DMS53 treated with DMSO at 0.1 percent for 48 hours (cell line): ENCODE data around the gene FCHSD2.
"Not testable (repeated sequence)": the region's sequence is repeated elsewhere in the genome, so short reads cannot be mapped to it uniquely, and the experiment has no call there.

Source experiments
- DNase-seq: peaks from one replicate; lab custom pipeline; 2025; ENCODE audit not compliant: unreplicated experiment; lab: John Stamatoyannopoulos, UW

The FCHSD2 gene

GRCh38 chr11:72811686-72812085 is 330.4 kb downstream of the FCHSD2 start:
- DNase-seq = not testable (repeated sequence)

GRCh38 chr11:72808331-72808798 is 333.8 kb downstream of the FCHSD2 start:
- DNase-seq = no peak

GRCh38 chr11:72807792-72808191 is 334.3 kb downstream of the FCHSD2 start:
- DNase-seq = no peak

GRCh38 chr11:72807021-72807693 is 335.0 kb downstream of the FCHSD2 start:
- peak; percentile 40 for DNase-seq

GRCh38 chr11:72806378-72806777 is 335.7 kb downstream of the FCHSD2 start:
- not testable (repeated sequence) for DNase-seq

- no peak for DNase-seq
These were observed 336.9 kb downstream of the FCHSD2 start for GRCh38 chr11:72805216-72805615.

- no peak for DNase-seq
These were observed 339.3 kb downstream of the FCHSD2 start for GRCh38 chr11:72802822-72803221.

- no peak for DNase-seq
These were observed 342.7 kb downstream of the FCHSD2 start for GRCh38 chr11:72799441-72799840.

- no peak for DNase-seq
These were observed 343.8 kb downstream of the FCHSD2 start for GRCh38 chr11:72798361-72798760.

- DNase-seq = peak; percentile 98
These were observed 348.4 kb downstream of the FCHSD2 start, which contains the start of gene STARD10 for GRCh38 chr11:72793425-72794367. Gene STARD10 (minus strand): TSS chr11:72794047. CDS start chr11:72781181, 12,866 bp downstream.

- no peak for DNase-seq
These were observed 349.1 kb downstream of the FCHSD2 start for GRCh38 chr11:72793076-72793424.

GRCh38 chr11:72792437-72793021 is 349.6 kb downstream of the FCHSD2 start:
- DNase-seq = no peak

- not testable (repeated sequence) for DNase-seq
These were observed 350.9 kb downstream of the FCHSD2 start for GRCh38 chr11:72791228-72791627.

GRCh38 chr11:72789493-72790131 is 352.5 kb downstream of the FCHSD2 start:
- no peak for DNase-seq

GRCh38 chr11:72788241-72788640 is 353.9 kb downstream of the FCHSD2 start:
- no peak for DNase-seq

- DNase-seq = peak; percentile 100
These were observed 354.7 kb downstream of the FCHSD2 start for GRCh38 chr11:72787216-72788104.
